Measurements from ENCODE around the gene MCAT. TPM values are rescaled to one million over a fixed set of nuclear protein-coding genes. Genes with fewer than 3 reads are reported as not detected.

MCAT gene
- total and polyA plus RNA-seq, 4 donors: 8.3 to 22.6 (median 14.8) TPM

DNA sequence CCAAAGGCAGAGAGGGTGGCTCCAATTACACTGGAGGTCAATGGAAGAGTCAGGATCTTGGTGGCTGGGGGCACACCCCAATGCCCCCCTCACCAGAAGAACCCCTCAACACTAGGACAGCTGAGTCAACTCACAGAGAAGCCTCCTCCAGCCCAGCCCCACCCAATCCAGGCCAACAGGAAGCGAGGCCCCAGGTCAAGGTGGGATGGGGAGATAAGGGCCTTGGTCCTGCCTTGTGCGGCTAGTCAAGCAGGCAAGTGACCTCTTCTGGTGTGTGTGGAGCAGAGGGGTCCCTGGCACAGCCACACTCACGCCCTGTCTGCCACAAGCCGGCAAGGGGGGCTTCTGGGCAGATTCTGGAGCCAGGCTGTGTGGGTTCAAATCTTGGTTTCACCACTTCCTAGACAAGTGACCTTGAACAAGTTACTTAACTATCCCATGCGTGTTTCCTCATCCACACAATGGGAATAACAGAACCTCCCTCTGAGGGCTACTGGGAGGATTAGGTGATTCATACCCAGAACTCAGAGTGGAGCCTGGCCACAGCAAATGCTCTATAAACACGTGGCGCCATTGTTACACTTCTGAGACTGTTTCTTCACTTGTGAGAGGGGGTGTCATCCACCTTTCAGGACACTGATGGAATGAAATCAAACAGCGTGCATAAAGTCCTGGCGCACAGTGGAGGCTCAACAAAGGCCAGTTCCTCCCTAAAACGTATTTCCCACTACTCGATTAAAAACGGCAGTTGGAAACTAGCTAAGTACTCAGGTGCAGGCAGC is 40.5 kb upstream of the MCAT start:
- H3K27ac ChIP-seq (ENCODE audit: low read depth in 1 of 2, low read length in 2 of 2): no peak overlapping the region
- no peak overlapping the region for H3K9ac ChIP-seq (ENCODE audit: low read depth in 1 of 2, low read length in 2 of 2)
- no peaks in the 10 kb centered on the region for H3K27me3 ChIP-seq (ENCODE audit: control insufficient read depth in 4 of 4, insufficient read depth in 4 of 4, low read length in 3 of 4)
- WGBS: 87% methylated on average over 12 of the region's 12 CpGs
- no peaks in the 10 kb centered on the region for H3K9me3 ChIP-seq (ENCODE audit: control insufficient read depth in 4 of 4, low read length in 3 of 4)
- peaks cover 5 to 17% (median 11%) of the 10 kb centered on the region in 4 donors for H3K4me1 ChIP-seq (ENCODE audit: control insufficient read depth in 4 of 4, insufficient read depth in 4 of 4, low read length in 3 of 4)
- peak; percentile 87 for DNase-seq (ENCODE audit: low spot score)
- peaks cover 3 to 13% (median 8%) of the 10 kb centered on the region in 4 donors for H3K36me3 ChIP-seq (ENCODE audit: control insufficient read depth in 4 of 4, insufficient read depth in 3 of 4, low read depth in 1 of 4, low read length in 3 of 4)
- H3K4me3 ChIP-seq (ENCODE audit: low read depth in 1 of 3, low read length in 3 of 3): no peak overlapping the region
- no peak for TF ChIP-seq CTCF (IDR thresholded peaks at IDR 0.05; ENCODE audit: low read depth, low read length, missing input control)
- no peak for TF ChIP-seq MAX (IDR thresholded peaks at IDR 0.05)
- no peak for TF ChIP-seq RAD21 (IDR thresholded peaks at IDR 0.05)
- no peak for TF ChIP-seq GABPA (IDR thresholded peaks at IDR 0.05 in 1 of 2, conservative IDR thresholded peaks at IDR 0.05 in 1 of 2)
- no peak for TF ChIP-seq YY1 (IDR thresholded peaks at IDR 0.05)
- TF ChIP-seq, protein P1, sequence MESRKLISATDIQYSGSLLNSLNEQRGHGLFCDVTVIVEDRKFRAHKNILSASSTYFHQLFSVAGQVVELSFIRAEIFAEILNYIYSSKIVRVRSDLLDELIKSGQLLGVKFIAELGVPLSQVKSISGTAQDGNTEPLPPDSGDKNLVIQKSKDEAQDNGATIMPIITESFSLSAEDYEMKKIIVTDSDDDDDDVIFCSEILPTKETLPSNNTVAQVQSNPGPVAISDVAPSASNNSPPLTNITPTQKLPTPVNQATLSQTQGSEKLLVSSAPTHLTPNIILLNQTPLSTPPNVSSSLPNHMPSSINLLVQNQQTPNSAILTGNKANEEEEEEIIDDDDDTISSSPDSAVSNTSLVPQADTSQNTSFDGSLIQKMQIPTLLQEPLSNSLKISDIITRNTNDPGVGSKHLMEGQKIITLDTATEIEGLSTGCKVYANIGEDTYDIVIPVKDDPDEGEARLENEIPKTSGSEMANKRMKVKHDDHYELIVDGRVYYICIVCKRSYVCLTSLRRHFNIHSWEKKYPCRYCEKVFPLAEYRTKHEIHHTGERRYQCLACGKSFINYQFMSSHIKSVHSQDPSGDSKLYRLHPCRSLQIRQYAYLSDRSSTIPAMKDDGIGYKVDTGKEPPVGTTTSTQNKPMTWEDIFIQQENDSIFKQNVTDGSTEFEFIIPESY (IDR thresholded peaks at IDR 0.05): no peak
- no peak for TF ChIP-seq NR2F2 (IDR thresholded peaks at IDR 0.05)
- TF ChIP-seq RXRA (IDR thresholded peaks at IDR 0.05): no peak
- TF ChIP-seq HNF4G (IDR thresholded peaks at IDR 0.05): no peak

- Histone ChIP-seq H3K9me3 (ENCODE audit: control insufficient read depth in 4 of 4, low read length in 3 of 4) (no peaks in the 10 kb centered on the region), H3K36me3 (ENCODE audit: control insufficient read depth in 4 of 4, insufficient read depth in 3 of 4, low read depth in 1 of 4, low read length in 3 of 4) (peaks cover 3 to 16% (median 9%) of the 10 kb centered on the region in 4 donors)
- 91% methylated on average over 17 of the region's 17 CpGs for WGBS
These were observed 39.5 kb upstream of the MCAT start for GRCh38 chr22:43182726-43183125.

More at GRCh38 chr22:43182726-43183125, 39.5 kb upstream of the MCAT start:
- H3K4me1 ChIP-seq (ENCODE audit: control insufficient read depth in 4 of 4, insufficient read depth in 4 of 4, low read length in 3 of 4): peaks cover 5 to 15% (median 11%) of the 10 kb centered on the region in 4 donors
- DNase-seq (ENCODE audit: low spot score): no peak
- H3K27me3 ChIP-seq (ENCODE audit: control insufficient read depth in 4 of 4, insufficient read depth in 4 of 4, low read length in 3 of 4): no peaks in the 10 kb centered on the region
- no peak overlapping the region for H3K9ac ChIP-seq (ENCODE audit: low read depth in 1 of 2, low read length in 2 of 2)
- H3K4me3 ChIP-seq (ENCODE audit: low read depth in 1 of 3, low read length in 3 of 3): no peak overlapping the region
- H3K27ac ChIP-seq (ENCODE audit: low read depth in 1 of 2, low read length in 2 of 2): no peak overlapping the region
- TF ChIP-seq FOXA1 (IDR thresholded peaks at IDR 0.05): no peak
- TF ChIP-seq, protein P1 (IDR thresholded peaks at IDR 0.05): no peak
- no peak for TF ChIP-seq JUND (IDR thresholded peaks at IDR 0.05)
- no peak for TF ChIP-seq HNF4G (IDR thresholded peaks at IDR 0.05)
- no peak for TF ChIP-seq CTCF (IDR thresholded peaks at IDR 0.05; ENCODE audit: low read depth, low read length, missing input control)
